Smooth muscle cell (in vitro differentiated cells): ENCODE measurements around the gene CTBP2. TPM values are rescaled to one million over a fixed set of nuclear protein-coding genes. Genes with fewer than 3 reads are reported as not detected.

Experiments
- DNase-seq: peaks from one replicate; lab custom pipeline; 2025; ENCODE audit not compliant: unreplicated experiment; lab: John Stamatoyannopoulos, UW
- H2AFZ ChIP-seq: fragments of 200-600 bp; sonication (generic); 2 replicates; pipeline ENCODE4 v1.6.0; 2016; ENCODE audit warnings: antibody characterized with exemption, low read depth, mild to moderate bottlenecking
- H3F3A ChIP-seq: fragments of 200-600 bp; sonication (generic); 2 replicates; pipeline ENCODE4 v1.6.0; 2017; ENCODE audit warnings: antibody characterized with exemption, low read depth
- H3K27ac ChIP-seq: fragments of 200-600 bp; sonication (generic); 2 replicates; pipeline ENCODE4 v1.5.1; 2016; ENCODE audit warnings: low read depth, mild to moderate bottlenecking
- H3K27me3 ChIP-seq: fragments of 200-600 bp; sonication (generic); 2 replicates; pipeline ENCODE4 v1.6.1; 2016; ENCODE audit warnings: low read depth, mild to moderate bottlenecking
- H3K36me3 ChIP-seq: fragments of 200-600 bp; sonication (generic); 2 replicates; pipeline ENCODE4 v1.5.1; 2016; ENCODE audit warnings: low read depth
- H3K4me1 ChIP-seq: fragments of 200-600 bp; sonication (generic); 2 replicates; pipeline ENCODE4 v1.5.1; 2016; ENCODE audit warnings: low read depth
- H3K4me2 ChIP-seq: fragments of 200-600 bp; sonication (generic); 2 replicates; pipeline ENCODE4 v1.6.0; 2016; ENCODE audit warnings: mild to moderate bottlenecking
- H3K4me3 ChIP-seq: fragments of 200-600 bp; sonication (generic); 2 replicates; pipeline ENCODE4 v1.5.1; 2016; ENCODE audit warnings: mild to moderate bottlenecking
- H3K79me2 ChIP-seq: fragments of 200-600 bp; sonication (generic); 2 replicates; pipeline ENCODE4 v1.6.0; 2016; ENCODE audit warnings: low read depth, mild to moderate bottlenecking
- H3K9ac ChIP-seq: fragments of 200-600 bp; sonication (generic); 2 replicates; pipeline ENCODE4 v1.6.0; 2016; ENCODE audit warnings: low read depth
- H3K9me3 ChIP-seq: fragments of 200-600 bp; sonication (generic); replicated peaks from 2 replicates; pipeline ENCODE4 v1.5.1; 2016; ENCODE audit warnings: low read depth
- H4K20me1 ChIP-seq: fragments of 200-600 bp; sonication (generic); 2 replicates; pipeline ENCODE4 v1.6.0; 2016; ENCODE audit warnings: low read depth
- CTCF ChIP-seq: fragments of 200-600 bp; sonication (generic); IDR thresholded peaks from 2 replicates; pipeline ENCODE4 v1.5.1; 2017; ENCODE audit warnings: borderline replicate concordance, mild to moderate bottlenecking, antibody characterized with exemption; ENCODE audit not compliant: insufficient read depth, poor library complexity, severe bottlenecking
- WGBS: methylation state at CpG from one replicate; pipeline ENCODE4 v1.1.7; 2016; ENCODE audit warnings: low lambda C conversion rate; 5-methylcytosine and 5-hydroxymethylcytosine counted together
- polyA plus RNA-seq: library from polyadenylated mRNA; unstranded; fragments of >200 nt; fragmentation: Nextera tagmentation; extraction: Ambion mirVana; gene quantifications from 2 replicates; pipeline ENCODE4 v1.2.1, GENCODE V29; 2016
- total RNA-seq: library from RNA; depleted of rRNA; stranded (reverse); fragments of >200 nt; gene quantifications from 2 replicates; pipeline ENCODE4 v1.2.3, GENCODE V29; 2014

Gene CTBP2
- total and polyA plus RNA-seq, 2 experiments from 2014 or later = 49.9 to 69.5 TPM

- Histone ChIP-seq H3K27me3 (no peaks in the 10 kb centered on the region), H3K27ac (peak overlapping the region; percentile 59), H3K9me3 (no peaks in the 10 kb centered on the region), H4K20me1 (peaks cover 99% of the 10 kb centered on the region), H2AFZ (no peak overlapping the region), H3F3A (peaks cover 11% of the 10 kb centered on the region), H3K4me2 (peak overlapping the region; percentile 58), H3K36me3 (peaks cover 4% of the 10 kb centered on the region), H3K79me2 (peaks cover 95% of the 10 kb centered on the region), H3K9ac (no peak overlapping the region), H3K4me3 (no peak overlapping the region), H3K4me1 (peaks cover 4% of the 10 kb centered on the region)
- DNase-seq = no peak
- 92% methylated on average over 10 of the region's 10 CpGs for WGBS
- TF ChIP-seq CTCF = no peak
Observed at GRCh38 chr10:125102821-125103220, 57.5 kb downstream of the CTBP2 start.

GRCh38 chr10:125102246-125102645 lies 58.1 kb downstream of the CTBP2 start:
- peaks cover 11% of the 10 kb centered on the region for H3F3A ChIP-seq
- peak overlapping the region; percentile 59 for H3K27ac ChIP-seq
- H3K9me3 ChIP-seq = no peaks in the 10 kb centered on the region
- no peak overlapping the region for H3K4me3 ChIP-seq
- H4K20me1 ChIP-seq = peaks cover 99% of the 10 kb centered on the region
- no peaks in the 10 kb centered on the region for H3K36me3 ChIP-seq
- no peak for TF ChIP-seq CTCF
- H3K4me2 ChIP-seq = peak overlapping the region; percentile 58
- peaks cover 94% of the 10 kb centered on the region for H3K79me2 ChIP-seq
- DNase-seq = no peak
- no peaks in the 10 kb centered on the region for H3K27me3 ChIP-seq
- no peak overlapping the region for H2AFZ ChIP-seq
- peaks cover 4% of the 10 kb centered on the region for H3K4me1 ChIP-seq
- no peak overlapping the region for H3K9ac ChIP-seq
- 5% methylated on average over 3 of the region's 3 CpGs for WGBS

- peaks cover 99% of the 10 kb centered on the region for H4K20me1 ChIP-seq
- H3K27ac ChIP-seq = peak overlapping the region; percentile 59
Observed at GRCh38 chr10:125101581-125101980, 58.8 kb downstream of the CTBP2 start.

More at GRCh38 chr10:125101581-125101980, 58.8 kb downstream of the CTBP2 start:
- no peaks in the 10 kb centered on the region for H3K27me3 ChIP-seq
- peaks cover 94% of the 10 kb centered on the region for H3K79me2 ChIP-seq
- H3K4me3 ChIP-seq = no peak overlapping the region
- TF ChIP-seq CTCF = no peak
- no peak overlapping the region for H2AFZ ChIP-seq
- 95% methylated on average over 9 of the region's 9 CpGs for WGBS
- no peak for DNase-seq
- H3K36me3 ChIP-seq = no peaks in the 10 kb centered on the region
- H3F3A ChIP-seq = peaks cover 11% of the 10 kb centered on the region
- H3K4me1 ChIP-seq = peaks cover 4% of the 10 kb centered on the region
- no peak overlapping the region for H3K9ac ChIP-seq
- H3K9me3 ChIP-seq = no peaks in the 10 kb centered on the region
- H3K4me2 ChIP-seq = peak overlapping the region; percentile 58
